DND-41 (cell line): ENCODE measurements around the gene PAMR1.

Experiments used
- EZH2 ChIP-seq: IDR thresholded peaks from 3 replicates; pipeline ENCODE4 v1.6.1; 2012; ENCODE audit warnings: borderline replicate concordance, low read depth, mild to moderate bottlenecking, moderate library complexity, low read length, inconsistent platforms; ENCODE audit not compliant: severe bottlenecking
- TF ChIP-seq, protein P1 (sequence below): IDR thresholded peaks from 2 replicates; pipeline ENCODE4 v1.5.1; 2012; ENCODE audit warnings: borderline replicate concordance, low read length, moderate library complexity, mild to moderate bottlenecking; ENCODE audit not compliant: poor library complexity, severe bottlenecking; ENCODE audit errors: extremely low read depth

GRCh38 chr11:35420371-35420770 lies 105.0 kb downstream of the PAMR1 start:
- TF ChIP-seq, protein P1, sequence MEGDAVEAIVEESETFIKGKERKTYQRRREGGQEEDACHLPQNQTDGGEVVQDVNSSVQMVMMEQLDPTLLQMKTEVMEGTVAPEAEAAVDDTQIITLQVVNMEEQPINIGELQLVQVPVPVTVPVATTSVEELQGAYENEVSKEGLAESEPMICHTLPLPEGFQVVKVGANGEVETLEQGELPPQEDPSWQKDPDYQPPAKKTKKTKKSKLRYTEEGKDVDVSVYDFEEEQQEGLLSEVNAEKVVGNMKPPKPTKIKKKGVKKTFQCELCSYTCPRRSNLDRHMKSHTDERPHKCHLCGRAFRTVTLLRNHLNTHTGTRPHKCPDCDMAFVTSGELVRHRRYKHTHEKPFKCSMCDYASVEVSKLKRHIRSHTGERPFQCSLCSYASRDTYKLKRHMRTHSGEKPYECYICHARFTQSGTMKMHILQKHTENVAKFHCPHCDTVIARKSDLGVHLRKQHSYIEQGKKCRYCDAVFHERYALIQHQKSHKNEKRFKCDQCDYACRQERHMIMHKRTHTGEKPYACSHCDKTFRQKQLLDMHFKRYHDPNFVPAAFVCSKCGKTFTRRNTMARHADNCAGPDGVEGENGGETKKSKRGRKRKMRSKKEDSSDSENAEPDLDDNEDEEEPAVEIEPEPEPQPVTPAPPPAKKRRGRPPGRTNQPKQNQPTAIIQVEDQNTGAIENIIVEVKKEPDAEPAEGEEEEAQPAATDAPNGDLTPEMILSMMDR, result no peak
- TF ChIP-seq EZH2, result no peak
